H4 (cell line): ENCODE measurements around the gene SPIRE1. TPM values are rescaled to one million over a fixed set of nuclear protein-coding genes. Genes with fewer than 3 reads are reported as not detected.
"Not testable (repeated sequence)": the region's sequence is repeated elsewhere in the genome, so short reads cannot be mapped to it uniquely, and the experiment has no call there.

ENCODE experiments used
- DNase-seq: peaks from one replicate; pipeline ENCODE4 v3.0.0-alpha.2; 2015; ENCODE audit warnings: low spot score
- total RNA-seq: library from RNA; depleted of rRNA; stranded (reverse); fragments of >200 nt; shearing (Covaris generic); gene quantifications from 2 replicates; pipeline ENCODE4 v1.2.3, GENCODE V29; 2014

Gene SPIRE1
- total RNA-seq, 1 experiment from 2014 or later = 8.9 TPM

DNA sequence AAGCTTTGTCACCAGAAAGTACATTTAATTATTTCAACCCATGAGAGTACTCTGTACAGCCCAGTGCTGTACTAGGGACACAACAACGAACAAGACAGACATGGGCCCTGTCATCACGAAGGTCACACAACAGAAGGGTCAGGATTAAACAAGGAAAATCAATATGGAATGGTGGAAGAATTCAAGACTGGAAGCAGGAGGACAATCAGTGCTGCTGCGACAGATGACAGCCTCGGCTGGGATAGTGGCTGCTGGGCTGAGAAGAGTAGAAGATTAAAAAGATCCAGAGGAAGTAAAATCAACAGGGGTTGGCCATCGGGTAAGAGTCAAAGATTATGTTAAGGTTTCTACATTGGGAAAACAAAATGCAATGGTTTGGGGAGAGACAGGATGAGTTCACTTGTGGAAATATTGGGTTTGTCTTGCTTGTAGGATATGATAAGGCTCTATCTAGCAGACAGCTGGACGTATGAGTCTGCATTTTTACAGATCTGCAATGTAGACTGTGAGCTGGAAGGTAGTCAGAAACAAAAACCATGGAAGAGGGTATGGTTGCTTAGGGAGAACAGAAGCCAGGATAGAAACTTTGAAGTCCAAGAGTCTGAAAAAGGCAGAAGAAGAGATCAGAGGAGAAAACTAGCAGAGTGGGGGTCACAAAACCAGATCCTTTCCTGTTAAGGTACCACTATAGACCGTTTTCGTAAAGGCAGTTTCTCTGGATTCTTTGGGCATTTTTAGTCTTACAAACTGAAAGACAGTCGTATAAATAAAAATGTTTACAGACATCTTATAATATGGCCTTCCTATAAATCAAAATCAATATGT, 166.1 kb downstream of the SPIRE1 start:
- no peak for DNase-seq

DNA sequence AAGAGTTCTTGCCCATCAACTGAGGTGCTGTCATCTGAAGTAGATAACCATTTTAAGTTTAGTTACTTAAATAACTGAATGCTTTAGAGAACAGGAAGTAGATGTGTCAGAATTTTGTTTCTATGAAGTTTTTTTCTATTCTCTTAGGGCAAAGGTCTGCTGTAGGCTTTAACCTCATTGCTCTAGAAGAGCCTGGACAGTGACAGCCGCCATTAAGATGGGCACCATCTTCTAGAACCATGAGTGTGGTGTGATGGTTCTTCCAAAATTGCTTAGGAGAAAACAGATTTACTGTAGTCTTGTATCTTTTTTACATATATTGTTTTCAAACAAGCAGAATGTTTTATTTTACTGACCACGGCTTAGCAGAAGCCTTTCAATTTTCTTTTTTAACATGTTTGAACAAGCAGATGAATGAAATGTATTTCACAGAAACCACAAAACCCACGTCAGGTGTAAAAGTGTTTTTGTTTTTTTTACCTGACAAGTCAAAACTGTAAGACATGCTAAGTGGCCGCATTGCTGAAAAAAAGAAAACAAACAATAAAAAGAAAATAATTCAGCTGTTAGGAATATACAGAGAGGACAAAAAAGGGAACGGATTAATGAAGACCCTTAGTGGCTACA, 172.3 kb downstream of the SPIRE1 start:
- DNase-seq = no peak

- not testable (repeated sequence) for DNase-seq
Measured at GRCh38 chr18:12481915-12482314, 176.0 kb downstream of the SPIRE1 start.

GRCh38 chr18:12479982-12480381, 177.9 kb downstream of the SPIRE1 start:
- no peak for DNase-seq

DNA sequence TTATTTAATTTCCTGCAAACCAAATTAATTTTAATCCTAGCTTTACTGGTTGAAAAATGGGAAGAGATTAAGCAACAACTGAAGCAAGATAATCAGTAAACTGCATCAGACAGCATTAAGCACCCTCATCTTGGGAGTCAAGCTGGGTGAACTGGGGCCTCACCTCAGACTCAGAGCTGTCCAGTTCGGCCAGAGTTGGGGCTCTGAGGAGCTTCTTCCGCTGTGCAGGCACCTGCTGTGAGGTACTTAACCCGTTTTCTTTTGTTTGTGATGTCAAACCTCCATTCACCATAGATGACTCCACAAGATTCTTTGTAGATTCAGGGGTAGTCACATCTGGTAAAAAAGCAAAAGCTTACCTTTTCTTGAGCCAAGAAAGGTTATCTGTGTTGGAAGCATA, 178.4 kb downstream of the SPIRE1 start:
- DNase-seq = no peak

GRCh38 chr18:12478269-12479047, 179.4 kb downstream of the SPIRE1 start:
- DNase-seq = no peak

DNA sequence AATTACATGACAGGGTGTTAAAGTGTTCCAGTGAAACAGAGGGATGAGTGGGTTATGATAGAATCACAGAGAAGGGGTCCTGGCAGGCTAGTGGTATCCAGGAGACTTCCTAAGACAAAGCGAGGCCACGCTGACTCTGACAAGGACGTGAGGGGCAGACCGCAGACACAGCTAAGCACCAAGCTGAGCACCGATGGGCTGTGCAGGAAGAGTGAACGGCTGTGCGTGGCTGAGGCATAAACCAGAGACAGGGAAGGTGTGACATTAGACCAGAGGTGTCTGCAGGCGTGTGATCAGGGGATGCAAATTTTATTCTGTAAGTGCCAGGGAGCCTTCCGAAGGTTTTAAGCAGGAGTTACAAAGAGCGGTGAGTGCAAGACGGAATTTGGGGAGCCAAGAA, 180.3 kb downstream of the SPIRE1 start:
- DNase-seq = no peak

DNA sequence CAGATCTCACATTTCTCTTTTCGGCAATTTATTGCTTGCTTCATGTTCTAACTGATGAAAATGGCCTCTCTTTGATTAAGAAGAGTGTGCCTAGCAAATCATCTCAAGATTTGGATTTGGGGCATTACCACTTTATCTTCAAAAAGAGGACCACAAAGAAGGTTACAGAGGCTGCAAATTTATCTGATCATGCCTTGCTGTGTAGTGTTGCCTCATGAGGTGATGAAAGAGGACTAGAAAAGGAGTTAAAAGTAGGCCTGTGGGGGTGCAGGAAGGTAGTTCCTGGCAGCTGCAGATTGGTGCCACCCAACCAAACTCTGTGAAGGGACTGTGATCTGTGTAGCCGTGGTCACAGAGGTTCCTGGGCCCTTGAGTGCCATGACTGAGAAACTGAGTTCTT, 181.0 kb downstream of the SPIRE1 start:
- no peak for DNase-seq

- no peak for DNase-seq
Measured at GRCh38 chr18:12474876-12475275, 183.0 kb downstream of the SPIRE1 start.

- no peak for DNase-seq
Measured at GRCh38 chr18:12474146-12474545, 183.8 kb downstream of the SPIRE1 start.

GRCh38 chr18:12470382-12471075, 187.4 kb downstream of the SPIRE1 start:
- no peak for DNase-seq

DNA sequence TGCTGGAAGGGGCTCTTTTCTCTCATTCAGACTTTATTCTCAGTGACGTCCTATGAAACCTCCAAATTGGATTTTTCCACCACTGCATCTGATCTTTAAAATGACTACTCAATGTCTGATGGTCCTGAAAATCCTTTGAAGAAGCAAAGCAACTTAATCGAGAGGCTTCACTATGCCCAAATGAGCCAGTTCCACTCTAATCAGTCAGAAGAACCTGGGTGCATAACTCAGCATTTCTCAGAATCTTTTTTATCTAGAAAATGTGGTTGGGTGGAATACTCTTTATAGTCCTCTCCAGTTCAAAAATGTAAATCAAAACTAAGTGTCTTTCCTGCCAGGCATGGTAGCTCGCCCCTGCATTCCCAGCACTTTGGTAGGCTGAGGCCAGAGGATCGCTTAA, 189.5 kb downstream of the SPIRE1 start:
- DNase-seq = no peak

DNA sequence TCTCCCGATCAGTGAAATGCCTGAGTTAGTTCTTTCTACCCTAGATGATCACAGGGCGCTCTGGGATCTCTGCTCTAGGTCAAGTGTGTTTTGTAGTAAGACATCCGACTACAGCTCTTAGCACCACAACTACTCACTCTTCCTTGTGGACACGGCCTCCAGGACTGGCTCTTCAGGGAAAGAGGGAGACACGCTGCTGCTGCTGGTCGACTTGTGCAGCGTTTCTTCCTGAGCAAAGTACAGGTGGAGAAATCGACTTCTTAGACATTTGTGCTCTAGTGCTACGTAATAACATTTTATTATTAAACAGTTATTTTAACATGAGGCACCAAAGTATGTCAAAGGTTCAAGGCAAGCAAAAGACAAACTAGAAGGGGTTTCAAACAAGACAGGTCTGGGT, 193.2 kb downstream of the SPIRE1 start:
- no peak for DNase-seq

GRCh38 chr18:12463191-12463590, 194.7 kb downstream of the SPIRE1 start:
- DNase-seq = no peak

DNA sequence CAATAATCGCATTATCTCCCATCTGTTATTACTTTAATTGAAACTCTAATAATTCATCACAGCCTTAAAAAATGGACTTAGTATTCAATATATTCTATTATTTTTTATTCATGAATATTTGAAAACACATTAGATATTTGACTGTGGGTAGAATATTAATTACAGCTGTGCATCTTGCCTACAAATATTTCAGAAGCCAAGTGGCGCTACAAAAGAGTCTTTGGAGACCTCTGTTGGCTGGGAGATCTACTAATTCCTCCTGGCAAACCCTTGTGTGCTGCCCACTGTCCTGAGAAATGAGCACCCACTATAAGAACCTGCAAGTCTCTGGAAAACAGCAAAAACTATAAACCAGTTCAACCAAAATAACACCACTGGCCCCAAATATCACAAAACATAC, 195.7 kb downstream of the SPIRE1 start:
- DNase-seq = no peak

- DNase-seq = no peak
Measured at GRCh38 chr18:12461326-12461725, 196.6 kb downstream of the SPIRE1 start.

- no peak for DNase-seq
Measured at GRCh38 chr18:12460874-12461273, 197.0 kb downstream of the SPIRE1 start.

- no peak for DNase-seq
Measured at GRCh38 chr18:12458771-12459170, 199.1 kb downstream of the SPIRE1 start.

- no peak for DNase-seq
Measured at GRCh38 chr18:12456441-12456840, 201.5 kb downstream of the SPIRE1 start.

GRCh38 chr18:12455496-12455895, 202.4 kb downstream of the SPIRE1 start:
- DNase-seq = no peak

- no peak for DNase-seq
Measured at GRCh38 chr18:12452784-12453183, 205.1 kb downstream of the SPIRE1 start.

DNA sequence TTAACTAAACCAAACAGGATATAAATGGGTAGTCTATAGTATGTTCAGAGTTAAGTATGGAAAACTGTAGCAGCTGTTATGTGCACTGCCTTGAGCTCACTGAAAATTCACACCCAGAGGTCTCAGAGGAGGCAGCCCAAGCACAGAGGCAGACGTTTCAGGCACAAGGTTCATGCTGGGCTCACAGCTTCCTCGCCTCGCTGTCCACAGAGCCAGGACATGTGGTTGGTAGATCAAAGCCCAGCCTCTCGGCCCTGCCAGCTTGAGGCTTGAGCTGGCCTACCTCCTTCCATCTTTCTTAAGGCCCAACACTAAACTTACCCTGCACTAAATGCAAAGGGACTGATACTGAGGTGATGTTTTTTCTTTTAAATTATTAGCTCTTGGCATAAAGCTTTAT, 206.5 kb downstream of the SPIRE1 start:
- no peak for DNase-seq
